Measurements from ENCODE around the gene CPD.
"Not testable (repeated sequence)": the region's sequence is repeated elsewhere in the genome, so short reads cannot be mapped to it uniquely, and the experiment has no call there.

The CPD gene

DNA sequence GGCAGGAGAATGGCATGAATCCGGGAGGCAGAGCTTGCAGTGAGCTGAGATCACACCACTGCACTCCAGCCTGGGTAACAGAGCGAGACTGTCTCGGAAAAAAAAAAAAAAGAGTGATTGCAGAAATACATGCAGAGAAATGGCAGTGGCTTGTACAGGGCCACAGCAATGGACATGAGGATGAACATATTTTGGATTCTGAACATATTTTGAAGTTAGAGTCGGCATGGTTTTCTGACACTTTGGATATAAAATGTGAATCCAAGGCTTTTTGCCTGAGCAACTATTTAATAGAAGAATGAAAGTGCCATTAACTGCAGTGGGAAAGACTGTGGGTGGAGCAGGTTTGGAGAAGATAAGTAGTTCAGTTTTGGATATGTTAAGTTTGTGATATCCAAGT, 35.8 kb downstream of the CPD start:
- no peak overlapping the region for H3K4me3 ChIP-seq (ENCODE audit: low read depth, low read length)
- H3K9ac ChIP-seq: no peak overlapping the region
- H3K9me3 ChIP-seq (ENCODE audit: control insufficient read depth, low read length): no peaks in the 10 kb centered on the region
- H3K79me2 ChIP-seq: peaks cover 31% of the 10 kb centered on the region
- no peaks in the 10 kb centered on the region for H3K36me3 ChIP-seq (ENCODE audit: control insufficient read depth, insufficient read depth, low read length)
- no peak overlapping the region for H3K27ac ChIP-seq
- no peak overlapping the region for H2AFZ ChIP-seq
- TF ChIP-seq, protein P1, sequence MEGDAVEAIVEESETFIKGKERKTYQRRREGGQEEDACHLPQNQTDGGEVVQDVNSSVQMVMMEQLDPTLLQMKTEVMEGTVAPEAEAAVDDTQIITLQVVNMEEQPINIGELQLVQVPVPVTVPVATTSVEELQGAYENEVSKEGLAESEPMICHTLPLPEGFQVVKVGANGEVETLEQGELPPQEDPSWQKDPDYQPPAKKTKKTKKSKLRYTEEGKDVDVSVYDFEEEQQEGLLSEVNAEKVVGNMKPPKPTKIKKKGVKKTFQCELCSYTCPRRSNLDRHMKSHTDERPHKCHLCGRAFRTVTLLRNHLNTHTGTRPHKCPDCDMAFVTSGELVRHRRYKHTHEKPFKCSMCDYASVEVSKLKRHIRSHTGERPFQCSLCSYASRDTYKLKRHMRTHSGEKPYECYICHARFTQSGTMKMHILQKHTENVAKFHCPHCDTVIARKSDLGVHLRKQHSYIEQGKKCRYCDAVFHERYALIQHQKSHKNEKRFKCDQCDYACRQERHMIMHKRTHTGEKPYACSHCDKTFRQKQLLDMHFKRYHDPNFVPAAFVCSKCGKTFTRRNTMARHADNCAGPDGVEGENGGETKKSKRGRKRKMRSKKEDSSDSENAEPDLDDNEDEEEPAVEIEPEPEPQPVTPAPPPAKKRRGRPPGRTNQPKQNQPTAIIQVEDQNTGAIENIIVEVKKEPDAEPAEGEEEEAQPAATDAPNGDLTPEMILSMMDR (IDR thresholded peaks at IDR 0.05): no peak
- no peaks in the 10 kb centered on the region for H3K27me3 ChIP-seq (ENCODE audit: control insufficient read depth, insufficient read depth, low read length)
- H3K4me2 ChIP-seq (ENCODE audit: low read length): no peak overlapping the region
- peaks cover 7% of the 10 kb centered on the region for H3K4me1 ChIP-seq

- H3K9ac ChIP-seq: no peak overlapping the region
- H3K36me3 ChIP-seq (ENCODE audit: control insufficient read depth, insufficient read depth, low read length): no peaks in the 10 kb centered on the region
- no peaks in the 10 kb centered on the region for H3K27me3 ChIP-seq (ENCODE audit: control insufficient read depth, insufficient read depth, low read length)
- H2AFZ ChIP-seq: no peak overlapping the region
- H3K27ac ChIP-seq: no peak overlapping the region
- H3K4me2 ChIP-seq (ENCODE audit: low read length): no peak overlapping the region
- H3K79me2 ChIP-seq: peaks cover 25% of the 10 kb centered on the region
- H3K4me3 ChIP-seq (ENCODE audit: low read depth, low read length): no peak overlapping the region
- peaks cover 7% of the 10 kb centered on the region for H3K4me1 ChIP-seq
- TF ChIP-seq, protein P1 (IDR thresholded peaks at IDR 0.05): no peak
- H3K9me3 ChIP-seq (ENCODE audit: control insufficient read depth, low read length): no peaks in the 10 kb centered on the region
Observed at GRCh38 chr17:30415491-30415890, 36.8 kb downstream of the CPD start.

DNA sequence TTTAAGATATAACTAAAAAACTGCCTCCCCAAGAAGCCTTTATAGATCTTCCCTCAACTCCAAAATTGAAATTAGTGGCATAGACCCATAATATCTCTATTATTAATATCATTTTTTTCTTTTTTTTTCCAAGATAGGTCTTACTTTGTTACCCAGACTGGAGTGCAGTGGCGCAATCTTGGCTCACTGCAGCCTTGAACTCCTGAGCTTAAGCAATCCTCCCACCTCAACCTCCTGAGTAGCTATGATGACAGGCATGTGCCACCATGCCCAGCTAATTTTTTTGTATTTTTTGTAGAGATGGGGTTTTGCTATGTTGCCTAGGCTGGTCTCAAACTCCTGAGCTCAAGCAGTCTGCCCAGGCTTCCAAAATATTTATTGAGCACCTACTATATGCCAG, 39.3 kb downstream of the CPD start:
- not testable (repeated sequence) for H3K27me3 ChIP-seq (ENCODE audit: control insufficient read depth, insufficient read depth, low read length); H3K4me2 ChIP-seq (ENCODE audit: low read length); H2AFZ ChIP-seq; H3K4me1 ChIP-seq; H3K79me2 ChIP-seq; H3K27ac ChIP-seq; H3K36me3 ChIP-seq (ENCODE audit: control insufficient read depth, insufficient read depth, low read length); H3K4me3 ChIP-seq (ENCODE audit: low read depth, low read length); H3K9ac ChIP-seq; H3K9me3 ChIP-seq (ENCODE audit: control insufficient read depth, low read length)

GRCh38 chr17:30421592-30421991, 42.9 kb downstream of the CPD start:
- H3K27ac ChIP-seq: no peak overlapping the region
- no peak overlapping the region for H3K4me3 ChIP-seq (ENCODE audit: low read depth, low read length)
- no peaks in the 10 kb centered on the region for H3K36me3 ChIP-seq (ENCODE audit: control insufficient read depth, insufficient read depth, low read length)
- H3K27me3 ChIP-seq (ENCODE audit: control insufficient read depth, insufficient read depth, low read length): no peaks in the 10 kb centered on the region
- no peak overlapping the region for H2AFZ ChIP-seq
- no peaks in the 10 kb centered on the region for H3K9me3 ChIP-seq (ENCODE audit: control insufficient read depth, low read length)
- no peaks in the 10 kb centered on the region for H3K79me2 ChIP-seq
- no peak overlapping the region for H3K4me2 ChIP-seq (ENCODE audit: low read length)
- no peak overlapping the region for H3K9ac ChIP-seq
- H3K4me1 ChIP-seq: peaks cover 7% of the 10 kb centered on the region
- TF ChIP-seq, protein P1 (IDR thresholded peaks at IDR 0.05): no peak

DNA sequence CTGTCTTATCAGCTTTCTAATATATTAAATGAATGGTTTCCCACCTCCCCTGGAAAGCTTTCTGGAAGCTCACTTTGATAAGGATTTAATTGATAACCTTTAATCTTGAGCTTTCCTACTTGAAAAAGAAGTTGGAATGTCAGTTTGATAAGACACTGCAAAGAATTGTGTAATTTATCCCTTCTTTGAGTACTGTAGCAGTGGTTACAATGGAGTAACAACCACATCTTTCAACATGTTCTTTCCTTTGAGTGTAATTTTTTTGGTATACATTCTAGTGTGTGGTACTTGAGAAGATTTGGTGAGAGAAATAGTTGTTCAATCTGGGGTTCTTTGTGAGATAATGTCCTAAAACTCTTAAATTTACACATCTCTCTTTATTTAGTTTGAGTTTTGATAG, 43.4 kb downstream of the CPD start:
- H3K27ac ChIP-seq: no peak overlapping the region
- H3K4me1 ChIP-seq: peaks cover 7% of the 10 kb centered on the region
- no peaks in the 10 kb centered on the region for H3K36me3 ChIP-seq (ENCODE audit: control insufficient read depth, insufficient read depth, low read length)
- TF ChIP-seq, protein P1 (IDR thresholded peaks at IDR 0.05): no peak
- no peak overlapping the region for H3K4me3 ChIP-seq (ENCODE audit: low read depth, low read length)
- H3K9me3 ChIP-seq (ENCODE audit: control insufficient read depth, low read length): no peaks in the 10 kb centered on the region
- no peak overlapping the region for H3K9ac ChIP-seq
- H2AFZ ChIP-seq: no peak overlapping the region
- no peaks in the 10 kb centered on the region for H3K79me2 ChIP-seq
- H3K4me2 ChIP-seq (ENCODE audit: low read length): no peak overlapping the region
- H3K27me3 ChIP-seq (ENCODE audit: control insufficient read depth, insufficient read depth, low read length): no peaks in the 10 kb centered on the region
